Bronchial epithelial cell (primary cell): ENCODE results near the gene DCD. TPM values are rescaled to one million over a fixed set of nuclear protein-coding genes. Genes with fewer than 3 reads are reported as not detected.

Experiments used
- DNase-seq: peaks from one replicate; pipeline ENCODE4 v3.0.0-alpha.2; 2010; ENCODE audit warnings: low read depth
- FAIRE-seq: peaks from 2 replicates; lab custom pipeline; 2011; peaks lifted over from hg19 to GRCh38; lab: Jason Lieb, UNC
- H3K27me3 ChIP-seq: 2 replicates; pipeline ENCODE4 v1.5.1; 2011; ENCODE audit warnings: low read length; ENCODE audit not compliant: control insufficient read depth, insufficient read depth
- H3K36me3 ChIP-seq: 2 replicates; pipeline ENCODE4 v1.5.1; 2011; ENCODE audit warnings: low read length; ENCODE audit not compliant: control insufficient read depth, insufficient read depth
- H3K4me3 ChIP-seq: 2 replicates; pipeline ENCODE4 v1.5.1; 2011; ENCODE audit warnings: mild to moderate bottlenecking, low read depth, low read length, control low read depth
- total RNA-seq: library from RNA; depleted of rRNA; stranded (reverse); fragments of >200 nt; gene quantifications from 2 replicates; pipeline ENCODE4 v1.2.1, GENCODE V29; 2014
- TF ChIP-seq, protein P1 (sequence below): IDR thresholded peaks from 2 replicates; pipeline ENCODE4 v1.5.1; 2011; ENCODE audit warnings: mild to moderate bottlenecking, moderate library complexity, low read length, control low read depth, inconsistent platforms; ENCODE audit not compliant: insufficient read depth, severe bottlenecking

DCD gene
- total RNA-seq, 1 donor from 2014 or later: not detected

DNA sequence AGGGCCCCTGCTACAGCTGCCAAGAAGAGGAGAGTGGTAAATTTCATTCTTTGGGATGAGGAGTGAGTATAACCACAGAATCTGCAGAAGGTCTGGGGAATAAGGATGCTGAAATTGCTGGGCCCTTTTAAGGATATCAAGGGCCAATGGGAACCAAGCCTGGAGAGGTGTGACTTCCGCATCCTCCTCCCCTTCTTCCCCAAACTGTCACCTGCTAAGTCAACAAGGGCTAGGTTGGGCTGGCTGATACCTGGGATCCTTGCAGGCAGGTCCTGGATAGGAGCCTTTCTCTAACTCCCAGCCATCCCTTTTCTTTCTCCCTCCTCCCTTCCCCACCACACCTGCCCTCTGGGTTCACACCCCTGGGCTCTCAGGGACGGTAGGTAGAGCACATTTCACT, 13.4 kb downstream of the DCD start, which contains the start of gene LACRT:
Gene LACRT, minus strand, starts transcription at position 101 of the 400 bp plus-strand sequence. Its CDS starts 54 bp downstream, at position 47.
- TF ChIP-seq, protein P1, sequence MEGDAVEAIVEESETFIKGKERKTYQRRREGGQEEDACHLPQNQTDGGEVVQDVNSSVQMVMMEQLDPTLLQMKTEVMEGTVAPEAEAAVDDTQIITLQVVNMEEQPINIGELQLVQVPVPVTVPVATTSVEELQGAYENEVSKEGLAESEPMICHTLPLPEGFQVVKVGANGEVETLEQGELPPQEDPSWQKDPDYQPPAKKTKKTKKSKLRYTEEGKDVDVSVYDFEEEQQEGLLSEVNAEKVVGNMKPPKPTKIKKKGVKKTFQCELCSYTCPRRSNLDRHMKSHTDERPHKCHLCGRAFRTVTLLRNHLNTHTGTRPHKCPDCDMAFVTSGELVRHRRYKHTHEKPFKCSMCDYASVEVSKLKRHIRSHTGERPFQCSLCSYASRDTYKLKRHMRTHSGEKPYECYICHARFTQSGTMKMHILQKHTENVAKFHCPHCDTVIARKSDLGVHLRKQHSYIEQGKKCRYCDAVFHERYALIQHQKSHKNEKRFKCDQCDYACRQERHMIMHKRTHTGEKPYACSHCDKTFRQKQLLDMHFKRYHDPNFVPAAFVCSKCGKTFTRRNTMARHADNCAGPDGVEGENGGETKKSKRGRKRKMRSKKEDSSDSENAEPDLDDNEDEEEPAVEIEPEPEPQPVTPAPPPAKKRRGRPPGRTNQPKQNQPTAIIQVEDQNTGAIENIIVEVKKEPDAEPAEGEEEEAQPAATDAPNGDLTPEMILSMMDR: no peak
- H3K27me3 ChIP-seq: no peaks in the 10 kb centered on the region
- FAIRE-seq (no peak), DNase-seq (no peak)
- no peaks in the 10 kb centered on the region for H3K36me3 ChIP-seq
- H3K4me3 ChIP-seq: no peak within 1 kb of the TSS

DNA sequence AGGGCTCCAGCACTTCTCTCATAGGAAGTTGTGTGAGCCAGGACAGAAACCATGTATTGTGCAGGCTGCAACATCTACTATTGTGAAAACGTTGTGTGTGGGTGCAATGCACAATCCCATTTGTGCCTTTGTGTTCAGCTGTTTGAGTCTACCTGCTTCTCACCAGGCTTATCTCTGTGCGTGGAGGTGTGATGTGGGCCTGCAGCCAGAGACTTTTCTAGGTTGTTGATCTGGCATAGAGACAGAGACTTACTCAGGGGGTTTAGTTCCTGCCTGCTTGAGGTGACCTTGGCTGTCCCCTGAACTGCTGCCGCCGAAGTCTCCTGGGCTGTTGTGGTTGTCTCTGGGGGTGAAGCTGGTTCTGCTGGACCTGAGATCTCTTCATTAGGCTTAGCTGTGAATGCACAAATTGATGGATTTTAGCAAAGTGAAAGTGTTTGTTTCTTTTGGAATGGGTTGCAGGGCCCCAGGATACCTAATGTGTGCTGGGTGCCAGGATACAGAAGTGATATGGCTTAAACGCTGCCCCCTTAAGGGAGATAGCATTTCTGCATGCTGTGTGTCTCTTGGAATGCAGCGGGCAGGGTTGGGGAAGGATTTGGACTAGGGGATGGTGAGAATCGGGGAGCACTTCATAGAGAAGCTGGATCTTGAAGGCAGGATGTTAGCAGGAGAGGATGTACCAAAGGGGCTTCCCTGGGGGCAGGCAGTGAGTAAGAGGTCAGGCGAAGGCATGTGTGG, 16.0 kb downstream of the DCD start:
- DNase-seq (no peak), FAIRE-seq (no peak)
- TF ChIP-seq, protein P1: no peak
- Histone ChIP-seq H3K4me3 (no peak overlapping the region), H3K36me3 (no peaks in the 10 kb centered on the region), H3K27me3 (no peaks in the 10 kb centered on the region)

DNA sequence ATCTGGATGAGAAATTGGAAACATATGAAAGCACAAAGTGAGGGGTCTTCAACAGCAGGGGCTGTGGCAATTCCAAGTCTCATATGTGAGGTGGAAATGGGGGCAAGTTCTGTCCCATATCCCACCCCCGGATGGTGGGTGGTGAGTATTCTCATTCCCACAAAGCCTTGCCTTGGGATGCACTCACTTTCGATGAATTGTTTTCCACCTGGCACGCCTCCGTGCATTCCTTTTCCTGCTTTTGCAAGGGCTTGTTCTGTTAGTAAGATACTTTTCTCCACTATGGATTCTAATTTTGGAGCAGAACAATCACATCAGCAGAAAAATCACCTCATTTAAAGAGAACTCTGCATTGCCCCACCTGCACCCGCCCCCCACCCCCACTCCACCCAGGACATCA, 16.6 kb downstream of the DCD start:
- no peak for DNase-seq
- TF ChIP-seq, protein P1: no peak
- no peak for FAIRE-seq
- no peaks in the 10 kb centered on the region for H3K27me3 ChIP-seq
- H3K4me3 ChIP-seq: no peak overlapping the region
- H3K36me3 ChIP-seq: no peaks in the 10 kb centered on the region

DNA sequence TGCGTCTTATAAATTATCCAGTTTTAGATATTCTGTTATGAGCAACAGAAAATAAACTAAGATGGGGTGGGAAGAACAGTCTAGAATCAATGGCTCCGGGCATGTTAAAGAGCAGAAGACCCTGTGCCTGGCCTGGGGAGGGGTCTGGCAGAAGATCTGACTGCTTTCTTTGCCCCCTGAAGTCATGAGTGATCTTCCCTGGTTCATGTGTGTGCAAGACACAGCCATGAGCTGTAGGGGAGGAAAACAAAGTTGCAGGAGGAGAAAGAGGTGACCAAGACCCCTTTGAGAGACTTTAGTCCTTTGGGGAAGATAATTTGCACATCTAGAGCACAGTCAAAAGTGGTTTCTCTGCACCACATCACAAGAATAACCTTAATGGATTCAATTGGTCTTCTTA, 18.2 kb downstream of the DCD start:
- DNase-seq: no peak
- no peak for FAIRE-seq
- H3K36me3 ChIP-seq: no peaks in the 10 kb centered on the region
- no peak overlapping the region for H3K4me3 ChIP-seq
- TF ChIP-seq, protein P1: no peak
- H3K27me3 ChIP-seq: no peaks in the 10 kb centered on the region

DNA sequence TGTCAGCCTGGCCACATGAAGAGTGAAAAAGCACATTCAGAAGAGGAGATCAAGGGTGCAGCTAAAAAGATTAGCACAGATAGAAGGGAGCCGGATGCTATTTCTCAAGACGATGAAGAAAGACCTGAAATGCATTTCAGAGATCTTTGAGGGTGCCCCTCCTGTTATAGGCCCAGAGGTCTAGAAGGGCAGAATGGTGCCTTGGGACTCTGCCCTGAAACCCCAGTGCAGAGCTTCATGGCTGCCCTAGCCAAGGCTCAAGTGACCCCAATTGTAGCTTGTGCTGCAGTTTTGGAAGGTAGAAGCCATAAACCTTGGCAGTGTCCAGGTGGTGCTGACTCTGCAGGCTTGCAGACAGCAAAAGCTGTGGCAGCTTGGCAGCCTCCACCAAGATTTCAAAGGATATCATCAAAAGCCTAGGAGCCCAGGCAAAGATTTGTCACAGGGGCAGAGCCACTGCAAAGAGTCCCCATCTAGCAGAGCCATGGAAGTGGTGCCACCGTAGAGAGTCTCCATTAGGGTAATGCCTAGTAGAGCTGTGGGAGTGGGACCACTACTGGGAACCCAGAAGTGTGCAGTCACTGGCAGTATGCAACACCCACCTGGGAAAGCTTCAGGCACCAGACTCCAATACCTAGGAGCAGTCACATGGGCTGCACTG, 19.8 kb downstream of the DCD start:
- H3K36me3 ChIP-seq: no peaks in the 10 kb centered on the region
- TF ChIP-seq, protein P1: no peak
- FAIRE-seq (no peak), DNase-seq (no peak)
- H3K4me3 ChIP-seq: no peak overlapping the region
- no peaks in the 10 kb centered on the region for H3K27me3 ChIP-seq
